GM18951 (cell line): ENCODE data around the gene USP7.

ENCODE experiments used
- POLR2A ChIP-seq: IDR thresholded peaks from 4 replicates; pipeline ENCODE4 v1.6.1; 2011; ENCODE audit warnings: mild to moderate bottlenecking; ENCODE audit not compliant: insufficient read length, insufficient read depth; ENCODE audit errors: extremely low read depth
- in situ Hi-C: fragments of 300-500 bp; cut with MboI; formaldehyde crosslinking; loops from one replicate; pipeline ENCODE4 v1.12.0; 2022; ENCODE audit warnings: low sequenced_read_pairs, mixed read lengths, inconsistent platforms; ENCODE audit not compliant: unreplicated experiment

Gene USP7

GRCh38 chr16:8888951-8889892, 74.5 kb downstream of the USP7 start:
- in situ Hi-C loops = loop anchor here (10.0 kb wide), 1 partner anchor 224 kb away; no protein-coding TSS in a partner anchor

GRCh38 chr16:8887952-8888560, 75.7 kb downstream of the USP7 start:
- in situ Hi-C loops = loop anchor here (10.0 kb wide), 1 partner anchor 223 kb away; no protein-coding TSS in a partner anchor

More at GRCh38 chr16:8888951-8889892, 74.5 kb downstream of the USP7 start:
- no peak for TF ChIP-seq POLR2A

DNA sequence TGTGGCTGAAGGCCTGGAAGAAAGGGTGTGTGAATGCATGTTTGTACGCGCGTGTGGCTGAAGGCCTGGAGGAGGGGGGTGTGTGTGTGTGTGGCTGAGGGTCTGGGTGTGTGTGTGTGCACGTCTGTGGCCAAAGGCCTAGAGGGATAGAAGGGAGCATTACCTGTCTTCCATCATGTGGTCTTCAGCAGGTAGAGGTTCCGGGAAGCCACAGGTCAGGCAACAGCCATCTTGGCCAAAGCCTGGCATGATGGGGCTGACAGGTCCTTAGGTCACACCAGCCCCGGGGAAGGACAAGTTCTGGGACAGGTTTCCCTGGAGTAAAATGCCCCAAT, 76.3 kb downstream of the USP7 start:
- TF ChIP-seq POLR2A = peak; percentile 11
- in situ Hi-C loops = loop anchor here (10.0 kb wide), 1 partner anchor 223 kb away; no protein-coding TSS in a partner anchor

More at GRCh38 chr16:8887952-8888560, 75.7 kb downstream of the USP7 start:
- no peak for TF ChIP-seq POLR2A

GRCh38 chr16:8886593-8887430, 76.9 kb downstream of the USP7 start:
- in situ Hi-C loops = loop anchor here (10.0 kb wide), 1 partner anchor 222 kb away; no protein-coding TSS in a partner anchor
- no peak for TF ChIP-seq POLR2A

- in situ Hi-C loops = loop anchor here (10.0 kb wide), 1 partner anchor 221 kb away; no protein-coding TSS in a partner anchor
- no peak for TF ChIP-seq POLR2A
Observed at GRCh38 chr16:8885674-8886592, 77.8 kb downstream of the USP7 start.

- no peak for TF ChIP-seq POLR2A
- in situ Hi-C loops = loop anchor here (10.0 kb wide), 1 partner anchor 218 kb away; no protein-coding TSS in a partner anchor
Observed at GRCh38 chr16:8882725-8883377, 80.9 kb downstream of the USP7 start.

DNA sequence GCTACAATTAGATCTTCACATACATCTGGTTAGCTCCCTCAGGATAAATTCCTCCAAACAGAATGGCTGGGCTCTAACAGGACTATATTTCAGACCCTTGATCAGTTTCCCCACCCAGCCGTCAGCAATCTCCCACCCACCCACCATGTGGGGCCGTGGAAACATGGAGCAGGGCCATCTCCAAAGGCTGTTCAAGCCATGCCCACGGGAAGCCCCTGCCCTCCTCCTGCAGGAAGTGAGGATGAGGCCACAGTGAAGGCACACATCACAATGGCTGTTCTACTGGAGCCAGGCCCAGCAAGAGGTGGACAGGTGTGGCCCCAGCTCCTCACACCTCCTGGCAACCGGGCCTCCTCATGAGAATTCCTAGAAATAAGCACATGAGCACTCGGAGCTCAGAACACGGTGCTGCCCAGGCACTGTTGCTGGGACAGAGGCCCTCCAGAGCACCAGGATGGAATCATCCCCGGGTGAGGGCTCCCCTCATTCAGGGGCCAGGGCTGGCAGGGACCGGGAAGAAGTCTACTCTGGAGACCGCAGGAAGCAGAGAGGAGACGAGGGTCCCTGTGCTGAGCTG, 81.6 kb downstream of the USP7 start, which contains the start of gene LITAFD:
Gene LITAFD, plus strand, starts transcription at position 311 of the 577 bp plus-strand sequence. CDS start 2,005 bp downstream, outside the sequence.
- in situ Hi-C loops = loop anchor here (10.0 kb wide), 1 partner anchor 217 kb away; no protein-coding TSS in a partner anchor
- TF ChIP-seq POLR2A = no peak

DNA sequence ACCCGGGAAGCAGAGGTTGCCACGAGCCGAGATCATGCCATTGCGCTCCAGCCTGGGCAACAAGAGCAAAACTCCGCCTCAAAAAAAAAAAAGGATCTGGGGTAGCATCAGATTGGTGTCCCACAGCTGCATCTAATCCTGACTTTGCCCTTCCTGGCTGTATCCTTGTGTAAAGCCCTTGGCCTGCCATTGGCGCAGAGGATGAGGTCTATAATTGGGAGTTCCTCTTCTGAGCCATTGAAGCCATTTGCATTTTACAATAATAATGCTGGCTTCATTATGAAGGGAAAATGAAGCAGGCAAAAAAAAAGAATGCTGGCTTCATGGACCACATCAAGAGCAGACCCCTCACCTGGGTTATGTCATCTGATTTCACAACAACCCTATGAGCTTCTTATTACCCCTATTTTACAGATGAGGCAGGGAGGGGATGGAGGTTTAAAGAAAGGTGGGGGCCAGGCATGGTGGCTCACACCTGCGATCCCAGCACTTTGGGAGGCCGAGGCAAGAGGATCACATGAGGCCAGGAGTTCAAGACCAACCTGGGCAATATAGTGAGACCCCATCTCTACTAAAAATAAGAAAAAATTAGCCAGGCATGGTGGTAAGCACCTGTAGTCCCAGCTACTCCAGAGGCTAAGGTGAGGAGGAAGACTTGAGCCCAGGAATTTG, 82.7 kb downstream of the USP7 start:
- TF ChIP-seq POLR2A = no peak
- in situ Hi-C loops = loop anchor here (10.0 kb wide), 1 partner anchor 216 kb away; no protein-coding TSS in a partner anchor

GRCh38 chr16:8878523-8878911, 85.2 kb downstream of the USP7 start:
- in situ Hi-C loops = loop anchor here (10.0 kb wide), 1 partner anchor 304 kb away; no protein-coding TSS in a partner anchor
- no peak for TF ChIP-seq POLR2A

DNA sequence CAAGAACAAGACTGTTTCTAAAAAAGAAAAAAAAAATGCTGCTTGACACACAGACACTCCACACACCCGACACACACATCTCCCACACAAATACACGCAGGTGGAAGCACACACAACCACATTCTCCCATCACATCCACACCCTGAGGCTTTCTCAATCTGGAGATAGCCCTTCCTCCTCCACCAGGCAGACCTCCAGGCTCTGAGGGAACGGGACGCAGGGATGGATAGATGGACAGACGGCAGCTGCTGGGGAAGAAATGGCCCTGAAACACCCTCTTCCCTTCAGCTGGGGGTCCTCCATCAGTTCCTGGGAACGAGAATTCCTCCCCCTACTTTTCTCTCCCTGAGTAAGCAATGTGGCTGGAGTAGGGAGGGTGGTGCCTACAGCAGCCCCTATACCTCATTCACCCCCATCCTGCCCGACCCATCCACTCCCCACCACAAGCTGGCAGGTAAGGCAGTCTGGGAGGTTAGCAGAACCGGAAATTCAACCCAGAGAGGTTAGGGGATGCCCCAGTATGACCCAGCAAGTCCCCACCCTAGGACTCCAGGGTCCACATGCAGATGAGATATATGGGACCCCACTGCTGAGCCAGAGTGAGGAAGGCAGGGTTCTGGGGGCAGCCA, 85.7 kb downstream of the USP7 start:
- TF ChIP-seq POLR2A = no peak
- in situ Hi-C loops = loop anchor here (10.0 kb wide), 1 partner anchor 303 kb away; no protein-coding TSS in a partner anchor

- in situ Hi-C loops = loop anchor here (10.0 kb wide), 1 partner anchor 301 kb away; no protein-coding TSS in a partner anchor
Observed at GRCh38 chr16:8875317-8875716, 88.4 kb downstream of the USP7 start.
